Endothelial cell of umbilical vein (primary cell): ENCODE measurements around the gene SMIM8. TPM values are rescaled to one million over a fixed set of nuclear protein-coding genes. Genes with fewer than 3 reads are reported as not detected.

ENCODE experiments used
- BruUV-seq: library from RNA; stranded (reverse); fragments of 400-500 nt; replicated peaks from 2 replicates; lab custom pipeline; 2021; lab: Mats Ljungman, UMichigan
- CTCF ChIA-PET: fragments of 300-600, 350-600 bp; sonication (Branson Sonifier 250); formaldehyde crosslinking; loops from one replicate; lab custom pipeline; 2021; ENCODE audit warnings: antibody characterized with exemption, inconsistent platforms; lab: Charles Lee
- POLR2A ChIA-PET: fragments of 300-600, 350-600 bp; sonication (Branson Sonifier 250); formaldehyde crosslinking; loops from one replicate; lab custom pipeline; 2021; ENCODE audit warnings: antibody characterized with exemption, inconsistent platforms; lab: Charles Lee
- DNase-seq: peaks from one replicate; pipeline ENCODE4 v3.0.0-alpha.2; 2011; ENCODE audit warnings: low read depth, low spot score
- FAIRE-seq: peaks from 2 replicates; lab custom pipeline; 2011; peaks lifted over from hg19 to GRCh38; lab: Jason Lieb, UNC
- H2AFZ ChIP-seq: 2 replicates; pipeline ENCODE4 v1.6.0; 2012; ENCODE audit warnings: low read depth, low read length, control low read depth, inconsistent platforms
- H3K27ac ChIP-seq: 2 replicates; pipeline ENCODE4 v1.5.1; 2011; ENCODE audit warnings: low read depth, mild to moderate bottlenecking, control low read depth, low read length, moderate library complexity; ENCODE audit not compliant: insufficient read depth
- H3K27me3 ChIP-seq, 2 experiments: 2 replicates each; pipeline versions ENCODE4 v1.6.0 to v1.6.1; 2011; ENCODE audit warnings: low read length in 2 of 2, mixed read lengths in 1 of 2; ENCODE audit not compliant: control insufficient read depth in 2 of 2, insufficient read depth in 2 of 2
- H3K36me3 ChIP-seq, 2 experiments: 2 replicates in 1 of 2; 3 replicates in 1 of 2; pipeline ENCODE4 v1.5.1; 2011; ENCODE audit warnings: low read length in 2 of 2, mild to moderate bottlenecking in 1 of 2, moderate library complexity in 1 of 2; ENCODE audit not compliant: control insufficient read depth in 2 of 2, insufficient read depth in 2 of 2; ENCODE audit errors: extremely low read depth in 1 of 2
- H3K4me1 ChIP-seq: 3 replicates; pipeline ENCODE4 v1.5.1; 2011; ENCODE audit warnings: mild to moderate bottlenecking, low read length; ENCODE audit not compliant: control insufficient read depth, insufficient read depth; ENCODE audit errors: extremely low read depth
- H3K4me2 ChIP-seq: 2 replicates; pipeline ENCODE4 v1.6.1; 2011; ENCODE audit warnings: low read length, control low read depth, mixed read lengths; ENCODE audit not compliant: insufficient read depth
- H3K4me3 ChIP-seq, 3 experiments: fragments of 200-600 bp in 1 of 3; sonication (generic), shearing (Covaris generic) in 1 of 3; replicated peaks in 1 of 3; 2 replicates each; pipeline ENCODE4 v1.5.1; 2011 to 2016; ENCODE audit warnings: control low read depth in 3 of 3, low read length in 3 of 3, mild to moderate bottlenecking in 2 of 3, inconsistent platforms in 1 of 3, low read depth in 1 of 3, moderate library complexity in 1 of 3; ENCODE audit not compliant: insufficient read depth in 1 of 3
- H3K79me2 ChIP-seq: 2 replicates; pipeline ENCODE4 v1.6.0; 2012; ENCODE audit warnings: low read length, inconsistent platforms; ENCODE audit not compliant: control insufficient read depth, insufficient read depth
- H3K9ac ChIP-seq: replicated peaks from 2 replicates; pipeline ENCODE3; 2011; ENCODE audit warnings: low read length, control low read depth; ENCODE audit not compliant: insufficient read depth; ENCODE audit errors: extremely low read depth
- H3K9me1 ChIP-seq: replicated peaks from 3 replicates; pipeline ENCODE4 v1.6.0; 2011; ENCODE audit warnings: mild to moderate bottlenecking, low read length; ENCODE audit not compliant: control insufficient read depth, insufficient read depth; ENCODE audit errors: extremely low read depth
- H3K9me3 ChIP-seq: replicated peaks from 2 replicates; pipeline ENCODE4 v1.5.1; 2012; ENCODE audit warnings: low read length, inconsistent platforms; ENCODE audit not compliant: control insufficient read depth, insufficient read depth
- H4K20me1 ChIP-seq: replicated peaks from 2 replicates; pipeline ENCODE3; 2011; ENCODE audit warnings: mild to moderate bottlenecking, low read length; ENCODE audit not compliant: control insufficient read depth, insufficient read depth; ENCODE audit errors: extremely low read depth
- EZH2 ChIP-seq: IDR thresholded peaks from 2 replicates; pipeline ENCODE4 v1.6.1; 2012; ENCODE audit warnings: borderline replicate concordance, low read depth, mild to moderate bottlenecking, moderate library complexity, low read length, inconsistent platforms; ENCODE audit not compliant: severe bottlenecking
- FOS ChIP-seq: IDR thresholded peaks from 2 replicates; pipeline ENCODE4 v1.6.1; 2011; ENCODE audit warnings: mild to moderate bottlenecking, low read length, moderate library complexity, borderline replicate concordance; ENCODE audit not compliant: insufficient read depth
- GATA2 ChIP-seq: IDR thresholded peaks from 2 replicates; pipeline ENCODE4 v1.7.0; 2011; ENCODE audit warnings: low read depth, mild to moderate bottlenecking, moderate library complexity, mixed read lengths, low read length; ENCODE audit not compliant: insufficient read length, insufficient read depth
- JUN ChIP-seq: IDR thresholded peaks from 2 replicates; pipeline ENCODE4 v1.6.1; 2011; ENCODE audit warnings: borderline replicate concordance, low read depth; ENCODE audit not compliant: insufficient read length, insufficient read depth
- MYC ChIP-seq: IDR thresholded peaks from one replicate; pipeline ENCODE4 v1.6.1; 2011; ENCODE audit warnings: mild to moderate bottlenecking, low read depth, low read length
- POLR2A ChIP-seq: IDR thresholded peaks from 2 replicates; pipeline ENCODE4 v1.6.1; 2012; ENCODE audit warnings: low read depth, mild to moderate bottlenecking, control low read depth, low read length
- POLR2AphosphoS5 ChIP-seq: IDR thresholded peaks from 2 replicates; pipeline ENCODE4 v1.6.1; 2012; ENCODE audit warnings: low read depth, mild to moderate bottlenecking, control low read depth, low read length, moderate library complexity; ENCODE audit not compliant: insufficient read depth
- dilution Hi-C: fragments of 300-500 bp; cut with MboI; formaldehyde crosslinking; loops from one replicate; pipeline ENCODE4 v1.15.0; 2019; ENCODE audit warnings: low sequenced_read_pairs; ENCODE audit not compliant: extremely low pct_ligation_motif_present
- intact Hi-C: fragments of 100-400 bp; cut with micrococcal nuclease; formaldehyde crosslinking; loops from one replicate; pipeline ENCODE4 v1.10.0; 2022
- polyA plus RNA-seq, 4 experiments: library from polyadenylated mRNA; depleted of rRNA in 3 of 4; stranded (reverse) in 3 of 4; unstranded in 1 of 4; fragments of >200 nt; gene quantifications; 2 replicates each; pipeline versions ENCODE4 v1.2.1 to v1.2.3, GENCODE V29; 2011 to 2012; ENCODE audit warnings: missing spikeins in 1 of 4
- total RNA-seq: library from RNA; stranded (reverse); gene quantifications from 2 replicates; pipeline ENCODE4 v1.2.3, GENCODE V29; 2021
- TF ChIP-seq, protein P1 (sequence below): IDR thresholded peaks from 2 replicates; pipeline ENCODE4 v1.6.1; 2011; ENCODE audit not compliant: insufficient read depth, insufficient read length
- TF ChIP-seq, protein P2 (sequence below), 2 donors: IDR thresholded peaks; 1 replicate in 1 of 2; 2 replicates in 1 of 2; pipeline ENCODE4 v1.5.1; 2011; ENCODE audit warnings: low read length in 2 of 2, mild to moderate bottlenecking in 2 of 2, moderate library complexity in 2 of 2, control low read depth in 1 of 2, inconsistent platforms in 1 of 2, low read depth in 1 of 2; ENCODE audit not compliant: insufficient read depth in 1 of 2; ENCODE audit errors: extremely low read depth in 1 of 2

Gene SMIM8
- total and polyA plus RNA-seq, 2 donors (not counting 3 experiments of a cell fraction or from before 2014, with no cell fraction given): 2.0 to 8.4 TPM

DNA sequence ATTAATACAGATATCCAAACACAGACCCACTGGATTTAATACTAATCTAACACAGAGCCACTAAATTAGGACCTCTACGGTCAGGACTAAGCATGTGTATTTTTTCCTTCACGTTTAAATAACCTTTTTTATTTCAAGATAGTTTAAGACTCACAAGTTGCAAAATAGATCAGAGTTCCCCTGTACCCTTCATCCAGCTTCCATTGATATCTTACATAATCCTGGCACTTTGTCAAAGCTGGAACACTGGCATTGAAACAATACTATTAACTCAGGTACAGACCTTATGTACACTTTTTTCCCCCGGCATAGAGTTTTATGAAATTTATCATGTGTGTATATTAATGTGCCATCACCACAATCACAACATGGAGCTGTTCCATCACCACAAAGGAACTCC, 24.3 kb downstream of the SMIM8 start:
- BruUV-seq: no TSS peak
- FAIRE-seq: no peak
- H3K9me3 ChIP-seq: no peaks in the 10 kb centered on the region
- H3K27ac ChIP-seq: no peak overlapping the region
- H2AFZ ChIP-seq: no peak overlapping the region
- no peaks in the 10 kb centered on the region for H3K79me2 ChIP-seq
- DNase-seq: no peak
- dilution Hi-C loops (no loop called here), intact Hi-C loops (no loop called here)
- POLR2A ChIA-PET: no interaction called here
- H3K4me3 ChIP-seq: no peak overlapping the region
- no peaks in the 10 kb centered on the region for H3K9me1 ChIP-seq
- H3K4me2 ChIP-seq: no peak overlapping the region
- no peaks in the 10 kb centered on the region for H4K20me1 ChIP-seq
- H3K27me3 ChIP-seq: no peaks in the 10 kb centered on the region
- H3K36me3 ChIP-seq: no peaks in the 10 kb centered on the region
- H3K9ac ChIP-seq: no peak overlapping the region
- TF ChIP-seq FOS (no peak), GATA2 (no peak), JUN (no peak), MYC (no peak)
- TF ChIP-seq, protein P1, sequence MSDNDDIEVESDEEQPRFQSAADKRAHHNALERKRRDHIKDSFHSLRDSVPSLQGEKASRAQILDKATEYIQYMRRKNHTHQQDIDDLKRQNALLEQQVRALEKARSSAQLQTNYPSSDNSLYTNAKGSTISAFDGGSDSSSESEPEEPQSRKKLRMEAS: no peak
- CTCF ChIA-PET: no interaction called here
- H3K4me1 ChIP-seq: no peaks in the 10 kb centered on the region

DNA sequence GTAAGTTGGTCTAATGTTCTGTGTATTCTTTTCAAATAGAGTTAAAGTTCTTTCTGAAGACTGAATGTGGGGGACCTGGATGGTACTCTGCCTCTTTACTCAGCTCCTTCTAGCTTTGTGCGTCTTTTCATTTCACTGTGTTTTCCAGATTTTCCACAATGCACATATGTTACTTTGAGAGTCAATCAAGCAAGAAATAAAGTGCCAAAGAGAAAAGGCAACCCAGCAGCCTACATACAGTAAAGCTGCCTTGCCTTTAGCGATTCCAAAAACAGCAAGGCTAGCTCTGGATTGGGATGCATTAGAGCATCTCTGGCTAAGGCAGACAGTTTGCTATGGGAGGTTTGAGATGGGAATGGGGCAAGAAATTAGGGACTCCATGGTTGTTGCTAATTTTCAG, 27.5 kb downstream of the SMIM8 start:
- dilution Hi-C loops (no loop called here), intact Hi-C loops (no loop called here)
- BruUV-seq: no TSS peak
- no peaks in the 10 kb centered on the region for H3K9me1 ChIP-seq
- H4K20me1 ChIP-seq: no peaks in the 10 kb centered on the region
- FAIRE-seq: no peak
- CTCF ChIA-PET: interaction anchor here (1.4 kb wide), 1 partner anchor 11 kb away, joined by 4 read pairs; no protein-coding TSS in a partner anchor
- POLR2A ChIA-PET: no interaction called here
- no peak for DNase-seq
- H3K4me3 ChIP-seq: no peak overlapping the region
- no peak overlapping the region for H3K4me2 ChIP-seq
- H3K9me3 ChIP-seq: no peaks in the 10 kb centered on the region
- TF ChIP-seq FOS (no peak), MYC (no peak), POLR2AphosphoS5 (no peak), JUN (no peak), POLR2A (no peak), GATA2 (no peak), EZH2 (no peak)
- TF ChIP-seq, protein P1: no peak
- TF ChIP-seq, protein P2, sequence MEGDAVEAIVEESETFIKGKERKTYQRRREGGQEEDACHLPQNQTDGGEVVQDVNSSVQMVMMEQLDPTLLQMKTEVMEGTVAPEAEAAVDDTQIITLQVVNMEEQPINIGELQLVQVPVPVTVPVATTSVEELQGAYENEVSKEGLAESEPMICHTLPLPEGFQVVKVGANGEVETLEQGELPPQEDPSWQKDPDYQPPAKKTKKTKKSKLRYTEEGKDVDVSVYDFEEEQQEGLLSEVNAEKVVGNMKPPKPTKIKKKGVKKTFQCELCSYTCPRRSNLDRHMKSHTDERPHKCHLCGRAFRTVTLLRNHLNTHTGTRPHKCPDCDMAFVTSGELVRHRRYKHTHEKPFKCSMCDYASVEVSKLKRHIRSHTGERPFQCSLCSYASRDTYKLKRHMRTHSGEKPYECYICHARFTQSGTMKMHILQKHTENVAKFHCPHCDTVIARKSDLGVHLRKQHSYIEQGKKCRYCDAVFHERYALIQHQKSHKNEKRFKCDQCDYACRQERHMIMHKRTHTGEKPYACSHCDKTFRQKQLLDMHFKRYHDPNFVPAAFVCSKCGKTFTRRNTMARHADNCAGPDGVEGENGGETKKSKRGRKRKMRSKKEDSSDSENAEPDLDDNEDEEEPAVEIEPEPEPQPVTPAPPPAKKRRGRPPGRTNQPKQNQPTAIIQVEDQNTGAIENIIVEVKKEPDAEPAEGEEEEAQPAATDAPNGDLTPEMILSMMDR (IDR thresholded peaks at IDR 0.05; ENCODE audit: extremely low read depth in 1 of 2, insufficient read depth in 1 of 2, low read depth in 1 of 2, low read length in 2 of 2): no peak
- H3K36me3 ChIP-seq: no peaks in the 10 kb centered on the region
- H3K27ac ChIP-seq: no peak overlapping the region
- no peaks in the 10 kb centered on the region for H3K79me2 ChIP-seq
- no peaks in the 10 kb centered on the region for H3K4me1 ChIP-seq
- H2AFZ ChIP-seq: no peak overlapping the region
- no peak overlapping the region for H3K9ac ChIP-seq
- no peaks in the 10 kb centered on the region for H3K27me3 ChIP-seq
